ENCODE measurements around the gene AKIRIN1.
"Not testable (repeated sequence)": the region's sequence is repeated elsewhere in the genome, so short reads cannot be mapped to it uniquely, and the experiment has no call there.

AKIRIN1 gene

DNA sequence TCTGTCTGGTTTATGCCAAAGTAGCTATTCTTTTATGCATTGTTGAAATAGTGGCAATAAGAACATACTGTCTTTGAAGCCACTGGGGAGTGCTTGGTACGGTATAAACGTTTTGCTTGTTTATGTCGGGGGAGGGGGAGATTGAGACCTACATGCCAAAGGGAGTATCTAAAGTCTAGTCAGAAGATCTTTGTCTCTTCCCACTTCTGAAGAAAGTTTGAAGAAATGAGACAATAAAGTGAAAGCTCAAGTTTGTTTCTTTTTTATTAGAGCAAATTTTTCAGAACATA, 6.8 kb downstream of the AKIRIN1 start:
- in situ Hi-C loops (cut with HindIII; ENCODE audit: low sequenced_read_pairs) = no loop called here
- no peak for DNase-seq (ENCODE audit: low read depth)
- TF ChIP-seq, protein P1, sequence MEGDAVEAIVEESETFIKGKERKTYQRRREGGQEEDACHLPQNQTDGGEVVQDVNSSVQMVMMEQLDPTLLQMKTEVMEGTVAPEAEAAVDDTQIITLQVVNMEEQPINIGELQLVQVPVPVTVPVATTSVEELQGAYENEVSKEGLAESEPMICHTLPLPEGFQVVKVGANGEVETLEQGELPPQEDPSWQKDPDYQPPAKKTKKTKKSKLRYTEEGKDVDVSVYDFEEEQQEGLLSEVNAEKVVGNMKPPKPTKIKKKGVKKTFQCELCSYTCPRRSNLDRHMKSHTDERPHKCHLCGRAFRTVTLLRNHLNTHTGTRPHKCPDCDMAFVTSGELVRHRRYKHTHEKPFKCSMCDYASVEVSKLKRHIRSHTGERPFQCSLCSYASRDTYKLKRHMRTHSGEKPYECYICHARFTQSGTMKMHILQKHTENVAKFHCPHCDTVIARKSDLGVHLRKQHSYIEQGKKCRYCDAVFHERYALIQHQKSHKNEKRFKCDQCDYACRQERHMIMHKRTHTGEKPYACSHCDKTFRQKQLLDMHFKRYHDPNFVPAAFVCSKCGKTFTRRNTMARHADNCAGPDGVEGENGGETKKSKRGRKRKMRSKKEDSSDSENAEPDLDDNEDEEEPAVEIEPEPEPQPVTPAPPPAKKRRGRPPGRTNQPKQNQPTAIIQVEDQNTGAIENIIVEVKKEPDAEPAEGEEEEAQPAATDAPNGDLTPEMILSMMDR (IDR thresholded peaks at IDR 0.05; ENCODE audit: low read depth, low read length, missing control alignments) = no peak
- no peak overlapping the region for H3K4me3 ChIP-seq (ENCODE audit: low read depth, low read length)

DNA sequence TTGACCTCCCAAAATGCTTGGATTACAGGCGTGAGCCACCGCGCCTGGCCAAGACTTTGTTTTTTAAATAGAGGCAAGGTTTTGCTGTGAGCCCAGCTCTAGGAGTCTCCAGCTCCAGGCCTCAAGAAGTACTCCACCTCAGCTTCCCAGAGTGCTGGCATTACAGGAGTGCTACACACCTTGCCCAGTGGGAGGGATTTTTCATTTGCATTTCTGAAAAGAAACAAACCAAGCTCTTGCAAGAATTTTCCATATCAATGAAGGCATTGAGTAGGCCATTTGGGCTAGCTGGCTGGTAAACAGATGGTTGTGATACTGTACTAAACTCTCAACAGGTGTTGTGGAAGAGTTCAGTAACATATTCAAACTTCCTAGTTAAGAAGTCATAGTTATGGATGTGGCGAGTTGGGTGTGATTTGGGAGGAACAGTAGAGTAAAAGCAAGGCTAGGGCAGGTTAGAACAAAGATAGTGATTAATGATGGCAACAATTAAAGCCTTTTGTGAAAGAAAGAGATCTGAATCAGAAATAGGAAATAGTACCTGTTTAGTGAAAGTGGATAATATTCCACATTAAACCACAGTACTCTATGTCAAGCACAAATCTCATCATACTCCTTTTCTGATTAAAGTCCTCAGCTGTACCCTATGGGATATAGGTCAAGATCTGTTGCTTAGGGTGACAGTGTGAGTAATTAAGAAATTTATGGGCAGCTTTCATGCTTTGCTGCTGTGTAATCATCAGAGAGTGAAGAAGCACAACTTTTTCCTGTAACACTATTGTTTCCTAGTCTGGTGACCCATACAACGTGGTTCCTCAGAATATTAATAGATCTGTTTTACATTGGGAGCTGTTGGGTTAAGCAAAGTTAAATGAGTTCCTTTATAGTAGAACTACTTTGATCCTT, 10.7 kb downstream of the AKIRIN1 start:
- no peak for DNase-seq (ENCODE audit: low read depth)
- in situ Hi-C loops (cut with HindIII; ENCODE audit: low sequenced_read_pairs) = no loop called here
- no peak overlapping the region for H3K4me3 ChIP-seq (ENCODE audit: low read depth, low read length)
- TF ChIP-seq, protein P1 (IDR thresholded peaks at IDR 0.05; ENCODE audit: low read depth, low read length, missing control alignments) = no peak

DNA sequence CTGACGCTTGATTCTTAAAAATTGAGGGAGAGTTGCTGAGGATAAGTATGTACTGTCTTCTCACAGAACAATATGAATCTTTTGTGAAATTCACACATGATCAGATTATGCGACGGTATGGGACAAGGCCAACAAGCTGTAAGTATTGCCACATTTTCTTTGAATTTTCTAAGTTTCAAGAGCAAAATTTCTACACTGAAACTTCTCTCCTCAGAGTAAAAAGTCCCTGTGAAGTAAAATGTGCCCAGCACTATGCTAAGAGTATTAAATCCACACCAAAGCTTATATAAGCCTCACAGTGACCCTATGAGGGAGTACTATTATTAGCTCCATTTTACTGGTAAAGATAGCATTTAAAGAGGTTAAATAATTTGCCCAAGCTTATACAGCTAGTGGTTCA, 12.2 kb downstream of the AKIRIN1 start:
- in situ Hi-C loops (cut with HindIII; ENCODE audit: low sequenced_read_pairs) = no loop called here
- no peak for DNase-seq (ENCODE audit: low read depth)
- TF ChIP-seq, protein P1 (IDR thresholded peaks at IDR 0.05; ENCODE audit: low read depth, low read length, missing control alignments) = no peak
- H3K4me3 ChIP-seq (ENCODE audit: low read depth, low read length) = no peak overlapping the region

DNA sequence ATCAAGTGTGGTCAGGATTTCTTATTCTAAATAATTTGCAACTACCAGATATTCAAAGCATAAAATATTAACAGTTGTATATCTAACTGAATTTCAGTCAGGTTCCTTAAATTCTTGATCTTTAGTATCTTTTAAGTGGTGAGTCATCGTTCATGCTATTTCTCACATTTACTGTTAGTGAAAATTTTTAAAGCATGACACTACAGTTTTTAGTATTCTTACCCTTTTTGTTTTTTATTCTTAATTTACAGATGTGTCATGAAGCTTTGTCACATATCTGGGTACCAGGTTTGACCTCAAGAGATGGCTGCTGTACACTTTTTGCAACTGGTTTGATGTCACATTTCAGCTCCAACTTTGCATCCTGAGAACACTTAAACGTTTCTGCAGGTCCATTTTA, 12.7 kb downstream of the AKIRIN1 start:
- DNase-seq (ENCODE audit: low read depth) = no peak
- TF ChIP-seq, protein P1 (IDR thresholded peaks at IDR 0.05; ENCODE audit: low read depth, low read length, missing control alignments) = no peak

DNA sequence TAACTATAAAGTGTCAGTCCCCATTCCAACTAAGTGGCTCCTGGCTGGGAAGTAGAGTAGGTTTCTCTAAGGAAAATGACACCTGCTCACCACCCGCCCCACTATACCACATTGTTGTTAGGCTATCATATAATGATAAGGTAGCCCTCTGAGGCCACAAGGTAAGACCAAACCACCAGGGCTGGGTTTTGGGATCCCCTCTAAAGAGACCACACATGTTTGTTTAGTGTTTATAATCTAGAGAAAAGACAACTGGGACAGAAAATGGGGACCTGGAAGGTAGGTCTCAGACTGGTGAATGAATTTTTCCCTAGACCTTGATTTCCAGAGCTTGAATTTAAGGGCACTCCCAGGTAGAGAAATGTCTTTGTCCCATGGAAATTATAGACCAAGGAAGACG, 15.2 kb downstream of the AKIRIN1 start:
- TF ChIP-seq, protein P1 (IDR thresholded peaks at IDR 0.05; ENCODE audit: low read depth, low read length, missing control alignments) = no peak
- no peak overlapping the region for H3K4me3 ChIP-seq (ENCODE audit: low read depth, low read length)
- in situ Hi-C loops (cut with HindIII; ENCODE audit: low sequenced_read_pairs) = no loop called here
- no peak for DNase-seq (ENCODE audit: low read depth)

More for the DNA sequence above, 12.7 kb downstream of the AKIRIN1 start:
- in situ Hi-C loops (cut with HindIII; ENCODE audit: low sequenced_read_pairs) = no loop called here
- no peak overlapping the region for H3K4me3 ChIP-seq (ENCODE audit: low read depth, low read length)

DNA sequence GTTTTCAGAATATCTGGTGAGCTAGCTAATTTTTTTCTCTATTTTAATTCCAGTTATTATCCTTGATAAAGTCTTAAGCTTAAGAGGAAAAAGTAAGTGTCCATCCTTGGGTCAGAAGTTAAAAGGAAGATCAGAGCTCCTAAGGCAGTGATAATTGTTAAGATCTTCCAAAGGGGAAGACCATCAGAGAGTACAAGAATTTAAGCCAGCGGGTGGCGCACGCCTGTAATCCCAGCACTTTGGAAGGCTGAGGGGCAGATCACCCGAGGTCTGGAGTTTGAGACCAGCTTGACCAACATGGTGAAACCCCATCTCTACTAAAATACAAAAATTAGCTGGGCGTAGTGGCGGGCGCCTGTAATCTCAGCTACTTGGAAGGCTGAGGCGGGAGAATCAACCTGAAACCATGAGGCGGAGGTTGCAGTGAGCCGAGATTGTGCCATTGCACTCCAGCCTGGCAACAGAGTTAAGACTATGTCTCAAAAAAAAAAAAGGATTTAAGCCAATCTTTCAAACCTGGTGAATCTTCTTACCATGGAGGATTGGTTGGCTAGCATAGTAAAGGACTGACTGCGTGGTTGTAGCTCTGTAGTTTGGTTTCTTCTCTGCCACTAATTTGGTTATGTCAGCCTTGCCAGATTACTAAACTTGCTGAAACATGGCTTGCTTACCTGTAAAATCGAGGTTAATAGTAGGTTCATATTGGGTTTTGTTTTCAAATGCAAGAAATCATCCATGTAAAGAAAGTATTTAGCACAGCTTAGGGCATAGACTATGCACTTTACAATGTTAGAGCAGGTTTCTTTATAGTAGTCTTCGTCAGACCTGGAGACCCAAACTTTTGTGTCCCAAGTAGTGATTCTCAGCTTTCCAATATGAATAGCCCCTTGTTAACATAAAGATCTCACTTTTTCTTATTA, 15.9 kb downstream of the AKIRIN1 start:
- DNase-seq (ENCODE audit: low read depth) = no peak
- TF ChIP-seq, protein P1 (IDR thresholded peaks at IDR 0.05; ENCODE audit: low read depth, low read length, missing control alignments) = no peak
- H3K4me3 ChIP-seq (ENCODE audit: low read depth, low read length) = no peak overlapping the region
- in situ Hi-C loops (cut with HindIII; ENCODE audit: low sequenced_read_pairs) = no loop called here

DNA sequence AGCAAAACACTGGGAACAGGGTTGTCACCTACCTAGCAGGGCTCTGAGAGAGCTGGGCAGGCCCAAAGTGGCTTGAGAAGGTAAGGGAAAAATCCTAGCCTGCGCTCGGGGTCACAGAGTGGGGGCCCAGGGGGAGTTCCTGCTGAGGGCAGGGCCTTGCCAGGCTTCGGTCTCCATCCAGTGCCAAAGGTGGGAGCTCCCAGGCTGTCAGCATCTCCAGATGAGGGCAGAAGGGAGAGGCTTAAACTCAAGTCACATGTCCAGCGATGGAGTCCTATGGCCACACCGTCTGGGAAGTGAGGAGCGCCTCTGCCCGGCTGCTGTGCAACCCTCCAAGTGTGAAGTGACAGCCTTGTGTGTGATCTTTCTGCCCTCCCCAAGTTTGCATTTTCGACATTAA, 23.9 kb downstream of the AKIRIN1 start:
- in situ Hi-C loops (cut with HindIII; ENCODE audit: low sequenced_read_pairs); DNase-seq (ENCODE audit: low read depth); H3K4me3 ChIP-seq (ENCODE audit: low read depth, low read length): not testable (repeated sequence)
